Mucosa of rectum (tissue), 2 donors: ENCODE results near the gene PLEKHH1.

Experiments
- H3K27ac ChIP-seq, 2 donors: one replicate each; pipeline ENCODE4 v1.7.0; 2013; ENCODE audit warnings: inconsistent platforms in 2 of 2, low read depth in 2 of 2, low read length in 2 of 2
- H3K27me3 ChIP-seq, 2 donors: one replicate each; pipeline ENCODE4 v1.7.0; 2013; ENCODE audit warnings: low read length in 2 of 2; ENCODE audit not compliant: control insufficient read depth in 2 of 2, insufficient read depth in 2 of 2
- H3K36me3 ChIP-seq, 2 donors: one replicate each; pipeline ENCODE4 v1.7.0; 2013; ENCODE audit warnings: low read length in 2 of 2; ENCODE audit not compliant: control insufficient read depth in 2 of 2, insufficient read depth in 2 of 2
- H3K4me1 ChIP-seq, 2 donors: one replicate each; pipeline ENCODE4 v1.7.0; 2013; ENCODE audit warnings: low read length in 2 of 2, mild to moderate bottlenecking in 1 of 2; ENCODE audit not compliant: control insufficient read depth in 2 of 2, insufficient read depth in 2 of 2
- H3K4me3 ChIP-seq, 2 donors: one replicate each; pipeline ENCODE4 v1.7.0; 2013; ENCODE audit warnings: low read length in 2 of 2
- H3K9ac ChIP-seq, 2 donors: one replicate each; pipeline ENCODE4 v1.7.0; 2013; ENCODE audit warnings: low read length in 2 of 2, low read depth in 1 of 2, mild to moderate bottlenecking in 1 of 2
- H3K9me3 ChIP-seq, 2 donors: one replicate each; pipeline ENCODE4 v1.7.0; 2013; ENCODE audit warnings: low read length in 2 of 2; ENCODE audit not compliant: control insufficient read depth in 2 of 2
- donor health status: healthy.
- donor health status: Normal muscosa, but diverticular disease.

Gene PLEKHH1

GRCh38 chr14:67544590-67544989 is 11.5 kb downstream of the PLEKHH1 start:
- Histone ChIP-seq H3K9me3 (no peaks in the 10 kb centered on the region), H3K36me3 (peaks cover 2 to 10% of the 10 kb centered on the region in 2 donors), H3K27me3 (no peaks in the 10 kb centered on the region), H3K9ac (no peak overlapping the region), H3K27ac (no peak overlapping the region), H3K4me3 (no peak overlapping the region), H3K4me1 (peaks cover 4 to 16% of the 10 kb centered on the region in 2 donors)

- Histone ChIP-seq H3K36me3 (peaks cover 2 to 14% of the 10 kb centered on the region in 2 donors), H3K27ac (no peak overlapping the region), H3K27me3 (no peaks in the 10 kb centered on the region), H3K9me3 (no peaks in the 10 kb centered on the region), H3K9ac (no peak overlapping the region), H3K4me3 (no peak overlapping the region), H3K4me1 (peaks cover 1 to 2% of the 10 kb centered on the region in 2 donors)
Measured at GRCh38 chr14:67547224-67547780, 14.2 kb downstream of the PLEKHH1 start.

GRCh38 chr14:67549734-67550133 is 16.6 kb downstream of the PLEKHH1 start:
- no peak overlapping the region for H3K9ac ChIP-seq
- H3K27ac ChIP-seq = no peak overlapping the region
- H3K27me3 ChIP-seq = no peaks in the 10 kb centered on the region
- H3K4me1 ChIP-seq = no peaks in the 10 kb centered on the region
- H3K36me3 ChIP-seq = peaks cover 5 to 15% of the 10 kb centered on the region in 2 donors
- no peak overlapping the region for H3K4me3 ChIP-seq
- no peaks in the 10 kb centered on the region for H3K9me3 ChIP-seq

- Histone ChIP-seq H3K27me3 (no peaks in the 10 kb centered on the region), H3K27ac (no peak overlapping the region), H3K9ac (no peak overlapping the region), H3K4me3 (no peak overlapping the region), H3K4me1 (no peaks in the 10 kb centered on the region), H3K36me3 (peaks cover 3 to 20% of the 10 kb centered on the region in 2 donors), H3K9me3 (no peaks in the 10 kb centered on the region)
Measured at GRCh38 chr14:67551123-67551522, 18.0 kb downstream of the PLEKHH1 start.

GRCh38 chr14:67551940-67552339 is 18.9 kb downstream of the PLEKHH1 start:
- H3K9ac ChIP-seq = no peak overlapping the region
- no peak overlapping the region for H3K27ac ChIP-seq
- no peaks in the 10 kb centered on the region for H3K9me3 ChIP-seq
- no peaks in the 10 kb centered on the region for H3K4me1 ChIP-seq
- peaks cover 3 to 20% of the 10 kb centered on the region in 2 donors for H3K36me3 ChIP-seq
- H3K27me3 ChIP-seq = no peaks in the 10 kb centered on the region
- H3K4me3 ChIP-seq = no peak overlapping the region

- no peaks in the 10 kb centered on the region for H3K9me3 ChIP-seq
- H3K36me3 ChIP-seq = peaks cover 12 to 30% of the 10 kb centered on the region in 2 donors
- H3K9ac ChIP-seq = no peak overlapping the region
- H3K27ac ChIP-seq = no peak overlapping the region
- H3K4me1 ChIP-seq = no peaks in the 10 kb centered on the region
- H3K4me3 ChIP-seq = no peak overlapping the region
- H3K27me3 ChIP-seq = no peaks in the 10 kb centered on the region
Measured at GRCh38 chr14:67553547-67553946, 20.5 kb downstream of the PLEKHH1 start.

GRCh38 chr14:67554341-67554740 is 21.3 kb downstream of the PLEKHH1 start:
- Histone ChIP-seq H3K9ac (no peak overlapping the region), H3K27me3 (no peaks in the 10 kb centered on the region), H3K36me3 (peaks cover 14 to 30% of the 10 kb centered on the region in 2 donors), H3K4me3 (no peak overlapping the region), H3K9me3 (no peaks in the 10 kb centered on the region), H3K4me1 (no peaks in the 10 kb centered on the region), H3K27ac (no peak overlapping the region)

GRCh38 chr14:67555518-67556090 is 22.5 kb downstream of the PLEKHH1 start:
- Histone ChIP-seq H3K4me1 (no peaks in the 10 kb centered on the region), H3K27me3 (no peaks in the 10 kb centered on the region), H3K27ac (no peak overlapping the region)

GRCh38 chr14:67556671-67557070 is 23.6 kb downstream of the PLEKHH1 start:
- H3K4me1 ChIP-seq = no peaks in the 10 kb centered on the region
- H3K27ac ChIP-seq = no peak overlapping the region
- H3K36me3 ChIP-seq = peaks cover 14 to 36% of the 10 kb centered on the region in 2 donors
- no peaks in the 10 kb centered on the region for H3K9me3 ChIP-seq
- no peaks in the 10 kb centered on the region for H3K27me3 ChIP-seq
- H3K4me3 ChIP-seq = no peak overlapping the region
- H3K9ac ChIP-seq = no peak overlapping the region

More at GRCh38 chr14:67555518-67556090, 22.5 kb downstream of the PLEKHH1 start:
- no peaks in the 10 kb centered on the region for H3K9me3 ChIP-seq
- no peak overlapping the region for H3K4me3 ChIP-seq
- peaks cover 14 to 32% of the 10 kb centered on the region in 2 donors for H3K36me3 ChIP-seq
- no peak overlapping the region for H3K9ac ChIP-seq

- H3K36me3 ChIP-seq = peaks cover 14 to 35% of the 10 kb centered on the region in 2 donors
- no peak overlapping the region for H3K9ac ChIP-seq
Measured at GRCh38 chr14:67557118-67557517, 24.0 kb downstream of the PLEKHH1 start.

More at GRCh38 chr14:67557118-67557517, 24.0 kb downstream of the PLEKHH1 start:
- Histone ChIP-seq H3K27me3 (no peaks in the 10 kb centered on the region), H3K9me3 (no peaks in the 10 kb centered on the region), H3K27ac (no peak overlapping the region), H3K4me3 (no peak overlapping the region), H3K4me1 (no peaks in the 10 kb centered on the region)
